ENCODE measurements around the gene HTT.

GRCh38 chr4:3042226-3042625 is 32.3 kb upstream of the HTT start:
- TF ChIP-seq EZH2 (IDR thresholded peaks at IDR 0.05; ENCODE audit: insufficient read depth, low read length) = no peak
- TF ChIP-seq, protein P1, sequence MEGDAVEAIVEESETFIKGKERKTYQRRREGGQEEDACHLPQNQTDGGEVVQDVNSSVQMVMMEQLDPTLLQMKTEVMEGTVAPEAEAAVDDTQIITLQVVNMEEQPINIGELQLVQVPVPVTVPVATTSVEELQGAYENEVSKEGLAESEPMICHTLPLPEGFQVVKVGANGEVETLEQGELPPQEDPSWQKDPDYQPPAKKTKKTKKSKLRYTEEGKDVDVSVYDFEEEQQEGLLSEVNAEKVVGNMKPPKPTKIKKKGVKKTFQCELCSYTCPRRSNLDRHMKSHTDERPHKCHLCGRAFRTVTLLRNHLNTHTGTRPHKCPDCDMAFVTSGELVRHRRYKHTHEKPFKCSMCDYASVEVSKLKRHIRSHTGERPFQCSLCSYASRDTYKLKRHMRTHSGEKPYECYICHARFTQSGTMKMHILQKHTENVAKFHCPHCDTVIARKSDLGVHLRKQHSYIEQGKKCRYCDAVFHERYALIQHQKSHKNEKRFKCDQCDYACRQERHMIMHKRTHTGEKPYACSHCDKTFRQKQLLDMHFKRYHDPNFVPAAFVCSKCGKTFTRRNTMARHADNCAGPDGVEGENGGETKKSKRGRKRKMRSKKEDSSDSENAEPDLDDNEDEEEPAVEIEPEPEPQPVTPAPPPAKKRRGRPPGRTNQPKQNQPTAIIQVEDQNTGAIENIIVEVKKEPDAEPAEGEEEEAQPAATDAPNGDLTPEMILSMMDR (IDR thresholded peaks at IDR 0.05; ENCODE audit: insufficient read depth, low read depth, low read length) = no peak

All from astrocyte (in vitro differentiated cells and primary cell).